DMS153 (cell line): ENCODE data around the gene IKBKE.
A peak's percentile ranks its signal among the peaks of the same experiment; 100 is the strongest.

Source experiments
- DNase-seq: peaks from one replicate; lab custom pipeline; 2025; lab: John Stamatoyannopoulos, UW

IKBKE gene

GRCh38 chr1:206469933-206470691, at the start of gene IKBKE:
Gene IKBKE, plus strand, starts transcription at chr1:206470476. Its CDS starts 2,752 bp downstream, at chr1:206473228.
- peak; percentile 67 for DNase-seq

GRCh38 chr1:206421616-206422340, 48.5 kb upstream of the IKBKE start:
- no peak for DNase-seq

GRCh38 chr1:206422525-206422924, 47.8 kb upstream of the IKBKE start:
- DNase-seq: no peak

GRCh38 chr1:206427291-206427690, 43.0 kb upstream of the IKBKE start:
- no peak for DNase-seq

GRCh38 chr1:206429421-206429820, 40.9 kb upstream of the IKBKE start:
- no peak for DNase-seq

GRCh38 chr1:206430031-206430983, 40.0 kb upstream of the IKBKE start:
- no peak for DNase-seq

- DNase-seq: no peak
These were observed 34.8 kb upstream of the IKBKE start for GRCh38 chr1:206435445-206435844.

- DNase-seq: no peak
These were observed 31.7 kb upstream of the IKBKE start for GRCh38 chr1:206438554-206438953.

GRCh38 chr1:206439205-206439604, 31.1 kb upstream of the IKBKE start:
- DNase-seq: no peak

- DNase-seq: no peak
These were observed 28.8 kb upstream of the IKBKE start for GRCh38 chr1:206441336-206441967.

GRCh38 chr1:206442101-206442500, 28.2 kb upstream of the IKBKE start:
- no peak for DNase-seq

- no peak for DNase-seq
These were observed 25.2 kb upstream of the IKBKE start for GRCh38 chr1:206445116-206445515.

GRCh38 chr1:206445911-206446356, 24.3 kb upstream of the IKBKE start:
- no peak for DNase-seq

- no peak for DNase-seq
These were observed 23.4 kb upstream of the IKBKE start for GRCh38 chr1:206446688-206447421.

- DNase-seq: no peak
These were observed 22.9 kb upstream of the IKBKE start for GRCh38 chr1:206447422-206447765.

GRCh38 chr1:206447792-206448191, 22.5 kb upstream of the IKBKE start:
- no peak for DNase-seq

GRCh38 chr1:206448471-206448870, 21.8 kb upstream of the IKBKE start:
- no peak for DNase-seq

GRCh38 chr1:206449565-206449964, 20.7 kb upstream of the IKBKE start:
- DNase-seq: no peak

- DNase-seq: no peak
These were observed 20.0 kb upstream of the IKBKE start for GRCh38 chr1:206450281-206450680.

GRCh38 chr1:206451134-206451686, 19.1 kb upstream of the IKBKE start:
- no peak for DNase-seq

GRCh38 chr1:206453111-206453510, 17.2 kb upstream of the IKBKE start:
- no peak for DNase-seq
